Stimulated activated CD4-positive, alpha-beta T cell treated with anti-CD3 and anti-CD28 coated beads, Interleukin-1b, Interleukin-23, amount 100 ng/mL, for 48 hours (primary cell): ENCODE results near the gene HYDIN.

ENCODE experiments used
- DNase-seq: peaks from one replicate; pipeline ENCODE4 v3.0.0-alpha.2; 2020

HYDIN gene

GRCh38 chr16:70784692-70785555 lies 445.6 kb downstream of the HYDIN start:
- no peak for DNase-seq

GRCh38 chr16:70782237-70782636 lies 448.3 kb downstream of the HYDIN start:
- no peak for DNase-seq

GRCh38 chr16:70781800-70782199 lies 448.7 kb downstream of the HYDIN start:
- DNase-seq: no peak

- DNase-seq: no peak
These were observed 450.0 kb downstream of the HYDIN start for GRCh38 chr16:70780546-70780945.

- no peak for DNase-seq
These were observed 451.2 kb downstream of the HYDIN start for GRCh38 chr16:70779361-70779760.

GRCh38 chr16:70778901-70779309 lies 451.6 kb downstream of the HYDIN start:
- no peak for DNase-seq

GRCh38 chr16:70777973-70778406 lies 452.5 kb downstream of the HYDIN start:
- no peak for DNase-seq

- DNase-seq: no peak
These were observed 453.0 kb downstream of the HYDIN start for GRCh38 chr16:70777496-70777895.

- no peak for DNase-seq
These were observed 455.1 kb downstream of the HYDIN start for GRCh38 chr16:70775399-70775798.

- DNase-seq: no peak
These were observed 456.3 kb downstream of the HYDIN start for GRCh38 chr16:70774261-70774660.

GRCh38 chr16:70772493-70772892 lies 458.0 kb downstream of the HYDIN start:
- DNase-seq: no peak

- peak; percentile 52 for DNase-seq
These were observed 459.6 kb downstream of the HYDIN start for GRCh38 chr16:70770626-70771552.

GRCh38 chr16:70770291-70770625 lies 460.3 kb downstream of the HYDIN start:
- DNase-seq: no peak

- no peak for DNase-seq
These were observed 460.8 kb downstream of the HYDIN start for GRCh38 chr16:70769761-70770160.

- DNase-seq: no peak
These were observed 461.4 kb downstream of the HYDIN start for GRCh38 chr16:70769131-70769530.

- no peak for DNase-seq
These were observed 462.3 kb downstream of the HYDIN start for GRCh38 chr16:70768203-70768580.

- DNase-seq: no peak
These were observed 462.9 kb downstream of the HYDIN start for GRCh38 chr16:70767377-70768202.

GRCh38 chr16:70766658-70767057 lies 463.9 kb downstream of the HYDIN start:
- DNase-seq: no peak

- DNase-seq: no peak
These were observed 464.3 kb downstream of the HYDIN start for GRCh38 chr16:70766176-70766575.

- DNase-seq: no peak
These were observed 465.0 kb downstream of the HYDIN start for GRCh38 chr16:70765491-70765890.

GRCh38 chr16:70764632-70765031 lies 465.9 kb downstream of the HYDIN start:
- no peak for DNase-seq

GRCh38 chr16:70760221-70760620 lies 470.3 kb downstream of the HYDIN start:
- no peak for DNase-seq

- DNase-seq: no peak
These were observed 470.9 kb downstream of the HYDIN start for GRCh38 chr16:70759666-70760065.
